WTC11 (cell line): ENCODE data around the gene FAM228B. TPM values are rescaled to one million over a fixed set of nuclear protein-coding genes. Genes with fewer than 3 reads are reported as not detected.

ENCODE experiments used
- ATAC-seq: fragments of 200-7000 bp; cut with Tn5 transposase; 2 replicates; pipeline ENCODE4 v1.10.0; 2021; ENCODE audit warnings: mild to moderate bottlenecking, moderate library complexity
- CTCF ChIA-PET: fragments of 300-600 bp; sonication (Branson Sonifier 250); formaldehyde crosslinking; loops from one replicate; lab custom pipeline; 2021; ENCODE audit warnings: antibody characterized with exemption; lab: Charles Lee
- POLR2A ChIA-PET: fragments of 350-600 bp; sonication (Branson Sonifier 250); formaldehyde crosslinking; loops from one replicate; lab custom pipeline; 2021; ENCODE audit warnings: antibody characterized with exemption; lab: Charles Lee
- DNase-seq: peaks from one replicate; pipeline ENCODE4 v3.0.0; 2021; ENCODE audit warnings: low spot score
- H3K27ac Mint-ChIP-seq: 2 replicates; pipeline ENCODE4 v1.8.0; 2021; ENCODE audit warnings: mixed read lengths
- H3K27me3 Mint-ChIP-seq: 2 replicates; pipeline ENCODE4 v1.8.0; 2021; ENCODE audit warnings: low read depth, mild to moderate bottlenecking, moderate library complexity, mixed read lengths
- H3K36me3 Mint-ChIP-seq: 2 replicates; pipeline ENCODE4 v1.8.0; 2021; ENCODE audit warnings: mixed read lengths
- H3K4me1 Mint-ChIP-seq: 2 replicates; pipeline ENCODE4 v1.8.0; 2022; ENCODE audit warnings: mixed read lengths
- H3K4me3 Mint-ChIP-seq: 2 replicates; pipeline ENCODE4 v1.8.0; 2021; ENCODE audit warnings: mild to moderate bottlenecking, moderate library complexity, mixed read lengths
- H3K9me3 Mint-ChIP-seq: 2 replicates; pipeline ENCODE4 v1.8.0; 2021; ENCODE audit warnings: mixed read lengths
- CREM ChIP-seq: sonication (generic); formaldehyde crosslinking; IDR thresholded peaks from 2 replicates; pipeline ENCODE4 v1.8.1; 2022; ENCODE audit warnings: mild to moderate bottlenecking, missing genetic modification reagents, moderate library complexity
- FOXJ3 ChIP-seq: sonication (generic); formaldehyde crosslinking; IDR thresholded peaks from 2 replicates; pipeline ENCODE4 v1.9.0; 2021; ENCODE audit warnings: missing genetic modification reagents, mild to moderate bottlenecking, borderline replicate concordance
- GRHL2 ChIP-seq: fragments of 250-450 bp; sonication (Bioruptor Pico); IDR thresholded peaks from 2 replicates; pipeline ENCODE4 v1.8.0; 2022; ENCODE audit warnings: mild to moderate bottlenecking, moderate library complexity; ENCODE audit not compliant: insufficient replicate concordance, severe bottlenecking
- JAZF1 ChIP-seq: fragments of 250-450 bp; sonication (Bioruptor Pico); IDR thresholded peaks from 2 replicates; pipeline ENCODE4 v1.9.0; 2021; ENCODE audit warnings: moderate library complexity, mild to moderate bottlenecking, inconsistent platforms
- KAT7 ChIP-seq: sonication (generic); formaldehyde crosslinking; IDR thresholded peaks from 2 replicates; pipeline ENCODE4 v1.8.1; 2023; ENCODE audit warnings: missing genetic modification reagents, mild to moderate bottlenecking, borderline replicate concordance
- NFATC4 ChIP-seq: fragments of 250-450 bp; sonication (Bioruptor Pico); IDR thresholded peaks from 2 replicates; pipeline ENCODE4 v1.9.0; 2021; ENCODE audit warnings: mild to moderate bottlenecking
- TCF7 ChIP-seq: sonication (generic); formaldehyde crosslinking; IDR thresholded peaks from 2 replicates; pipeline ENCODE4 v1.8.0; 2022; ENCODE audit warnings: mild to moderate bottlenecking, low read depth, missing genetic modification reagents, moderate library complexity
- TEAD1 ChIP-seq: sonication (generic); formaldehyde crosslinking; IDR thresholded peaks from 2 replicates; pipeline ENCODE4 v1.8.0; 2022; ENCODE audit warnings: mild to moderate bottlenecking, missing genetic modification reagents
- ZNF121 ChIP-seq: sonication (generic); formaldehyde crosslinking; IDR thresholded peaks from 2 replicates; pipeline ENCODE4 v1.8.0; 2023; ENCODE audit warnings: missing genetic modification reagents
- ZNF219 ChIP-seq: sonication (generic); formaldehyde crosslinking; IDR thresholded peaks from 2 replicates; pipeline ENCODE4 v1.8.0; 2023; ENCODE audit warnings: missing genetic modification reagents, mild to moderate bottlenecking, borderline replicate concordance
- ZNF232 ChIP-seq: sonication (generic); formaldehyde crosslinking; IDR thresholded peaks from 2 replicates; pipeline ENCODE4 v1.8.0; 2022; ENCODE audit warnings: mild to moderate bottlenecking, missing genetic modification reagents
- total RNA-seq: library from RNA; stranded (reverse); gene quantifications from 3 replicates; pipeline ENCODE4 v1.2.3, GENCODE V29; 2021
- TF ChIP-seq, protein P1 (sequence below): fragments of 250-450 bp; sonication (Bioruptor Pico); IDR thresholded peaks from 2 replicates; pipeline ENCODE4 v1.9.0; 2021; ENCODE audit warnings: moderate library complexity, mild to moderate bottlenecking, inconsistent platforms, borderline replicate concordance
- TF ChIP-seq, protein P2 (sequence below): sonication (generic); formaldehyde crosslinking; IDR thresholded peaks from 2 replicates; pipeline ENCODE4 v1.8.0; 2023; ENCODE audit warnings: missing genetic modification reagents
- TF ChIP-seq, protein P3 (sequence below): sonication (generic); formaldehyde crosslinking; IDR thresholded peaks from 2 replicates; pipeline ENCODE4 v1.8.1; 2023; ENCODE audit warnings: mild to moderate bottlenecking, missing genetic modification reagents, borderline replicate concordance
- TF ChIP-seq, protein P4 (sequence below): sonication (generic); formaldehyde crosslinking; IDR thresholded peaks from 2 replicates; pipeline ENCODE4 v1.8.0; 2023; ENCODE audit warnings: mild to moderate bottlenecking, missing genetic modification reagents

The FAM228B gene
- total RNA-seq, 1 experiment from 2014 or later = 2.7 TPM

DNA sequence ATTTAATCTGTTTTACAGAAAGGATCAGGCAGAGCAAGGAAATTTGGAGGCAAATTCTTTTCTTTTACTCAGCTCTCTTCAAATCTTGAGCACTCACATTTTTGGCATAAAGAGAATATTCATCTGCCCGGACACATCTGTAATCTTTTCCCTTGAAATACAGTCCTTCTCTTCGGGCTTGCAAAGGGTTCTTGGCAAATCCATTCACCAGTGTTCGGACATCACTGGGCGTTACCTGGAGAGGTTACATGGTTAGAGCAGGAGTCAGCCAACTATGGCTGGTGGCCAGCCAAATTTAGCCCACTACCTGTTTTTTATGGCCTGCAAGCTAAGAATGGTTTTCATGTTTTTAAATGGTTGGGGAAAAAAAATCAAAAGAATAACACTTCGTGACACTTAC, 2.2 kb upstream of the FAM228B start:
- ChIA-PET CTCF (interaction anchor here (1.1 to 6.6 kb wide), 2 partner anchors 37 to 73 kb away, joined by 3 to 64 read pairs; partner anchors contain the start of genes TP53I3 and WDCP), POLR2A (no interaction called here)
- ATAC-seq (no peak), DNase-seq (no peak)
- peaks cover 24% of the 10 kb centered on the region for H3K4me1 Mint-ChIP-seq
- H3K4me3 Mint-ChIP-seq = no peak overlapping the region
- no peak overlapping the region for H3K27ac Mint-ChIP-seq
- H3K27me3 Mint-ChIP-seq = peaks cover 29% of the 10 kb centered on the region
- H3K36me3 Mint-ChIP-seq = no peaks in the 10 kb centered on the region
- TF ChIP-seq CREM = no peak
- no peak for TF ChIP-seq ZNF219 (CRISPR knock-in tag)
- TF ChIP-seq NFATC4 (CRISPR knock-in tag) = no peak
- TF ChIP-seq, protein P1, sequence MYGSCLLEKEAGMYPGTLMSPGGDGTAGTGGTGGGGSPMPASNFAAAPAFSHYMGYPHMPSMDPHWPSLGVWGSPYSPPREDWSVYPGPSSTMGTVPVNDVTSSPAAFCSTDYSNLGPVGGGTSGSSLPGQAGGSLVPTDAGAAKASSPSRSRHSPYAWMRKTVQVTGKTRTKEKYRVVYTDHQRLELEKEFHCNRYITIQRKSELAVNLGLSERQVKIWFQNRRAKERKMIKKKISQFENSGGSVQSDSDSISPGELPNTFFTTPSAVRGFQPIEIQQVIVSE (CRISPR knock-in tag) = no peak
- TF ChIP-seq JAZF1 (CRISPR knock-in tag) = no peak
- no peak for TF ChIP-seq ZNF232 (CRISPR knock-in tag)
- no peaks in the 10 kb centered on the region for H3K9me3 Mint-ChIP-seq

DNA sequence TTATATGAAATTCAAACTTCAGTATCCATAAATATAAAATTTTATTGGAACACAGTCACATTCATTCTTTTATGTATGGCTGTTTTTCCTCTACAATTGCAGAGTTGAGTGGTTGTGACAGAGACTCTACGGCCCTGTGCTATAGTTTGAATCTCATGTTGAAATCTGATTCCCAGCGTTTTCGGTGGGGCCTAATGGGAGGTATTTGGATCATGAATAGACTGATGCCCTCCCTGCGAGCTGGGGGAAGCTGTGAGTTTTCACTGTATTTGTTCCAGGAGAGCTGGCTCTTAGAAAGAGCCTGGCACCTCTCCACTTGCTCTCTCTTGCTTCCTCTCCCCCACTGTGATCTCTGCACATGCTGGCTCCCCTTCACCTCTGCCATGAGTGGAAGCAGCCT, 1.8 kb upstream of the FAM228B start:
- no peaks in the 10 kb centered on the region for H3K9me3 Mint-ChIP-seq
- POLR2A ChIA-PET = interaction anchor here (1.2 kb wide), 1 partner anchor 44 kb away, joined by 3 read pairs; no protein-coding TSS in a partner anchor
- H3K27ac Mint-ChIP-seq = 0 out of 2 replicates have a peak overlapping the region, but pooled peaks have one; percentile 83
- CTCF ChIA-PET = interaction anchor here (1.1 to 6.6 kb wide), 2 partner anchors 37 to 74 kb away, joined by 3 to 64 read pairs; partner anchors contain the start of genes TP53I3 and WDCP
- no peaks in the 10 kb centered on the region for H3K36me3 Mint-ChIP-seq
- peaks cover 24% of the 10 kb centered on the region for H3K4me1 Mint-ChIP-seq
- ATAC-seq = peak; percentile 32
- no peak for TF ChIP-seq FOXJ3
- TF ChIP-seq, protein P2, sequence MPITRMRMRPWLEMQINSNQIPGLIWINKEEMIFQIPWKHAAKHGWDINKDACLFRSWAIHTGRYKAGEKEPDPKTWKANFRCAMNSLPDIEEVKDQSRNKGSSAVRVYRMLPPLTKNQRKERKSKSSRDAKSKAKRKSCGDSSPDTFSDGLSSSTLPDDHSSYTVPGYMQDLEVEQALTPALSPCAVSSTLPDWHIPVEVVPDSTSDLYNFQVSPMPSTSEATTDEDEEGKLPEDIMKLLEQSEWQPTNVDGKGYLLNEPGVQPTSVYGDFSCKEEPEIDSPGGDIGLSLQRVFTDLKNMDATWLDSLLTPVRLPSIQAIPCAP (CRISPR knock-in tag) = no peak
- TF ChIP-seq, protein P3, sequence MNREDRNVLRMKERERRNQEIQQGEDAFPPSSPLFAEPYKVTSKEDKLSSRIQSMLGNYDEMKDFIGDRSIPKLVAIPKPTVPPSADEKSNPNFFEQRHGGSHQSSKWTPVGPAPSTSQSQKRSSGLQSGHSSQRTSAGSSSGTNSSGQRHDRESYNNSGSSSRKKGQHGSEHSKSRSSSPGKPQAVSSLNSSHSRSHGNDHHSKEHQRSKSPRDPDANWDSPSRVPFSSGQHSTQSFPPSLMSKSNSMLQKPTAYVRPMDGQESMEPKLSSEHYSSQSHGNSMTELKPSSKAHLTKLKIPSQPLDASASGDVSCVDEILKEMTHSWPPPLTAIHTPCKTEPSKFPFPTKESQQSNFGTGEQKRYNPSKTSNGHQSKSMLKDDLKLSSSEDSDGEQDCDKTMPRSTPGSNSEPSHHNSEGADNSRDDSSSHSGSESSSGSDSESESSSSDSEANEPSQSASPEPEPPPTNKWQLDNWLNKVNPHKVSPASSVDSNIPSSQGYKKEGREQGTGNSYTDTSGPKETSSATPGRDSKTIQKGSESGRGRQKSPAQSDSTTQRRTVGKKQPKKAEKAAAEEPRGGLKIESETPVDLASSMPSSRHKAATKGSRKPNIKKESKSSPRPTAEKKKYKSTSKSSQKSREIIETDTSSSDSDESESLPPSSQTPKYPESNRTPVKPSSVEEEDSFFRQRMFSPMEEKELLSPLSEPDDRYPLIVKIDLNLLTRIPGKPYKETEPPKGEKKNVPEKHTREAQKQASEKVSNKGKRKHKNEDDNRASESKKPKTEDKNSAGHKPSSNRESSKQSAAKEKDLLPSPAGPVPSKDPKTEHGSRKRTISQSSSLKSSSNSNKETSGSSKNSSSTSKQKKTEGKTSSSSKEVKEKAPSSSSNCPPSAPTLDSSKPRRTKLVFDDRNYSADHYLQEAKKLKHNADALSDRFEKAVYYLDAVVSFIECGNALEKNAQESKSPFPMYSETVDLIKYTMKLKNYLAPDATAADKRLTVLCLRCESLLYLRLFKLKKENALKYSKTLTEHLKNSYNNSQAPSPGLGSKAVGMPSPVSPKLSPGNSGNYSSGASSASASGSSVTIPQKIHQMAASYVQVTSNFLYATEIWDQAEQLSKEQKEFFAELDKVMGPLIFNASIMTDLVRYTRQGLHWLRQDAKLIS (CRISPR knock-in tag) = no peak
- TF ChIP-seq TEAD1 (CRISPR knock-in tag) = no peak
- no peak for TF ChIP-seq ZNF219 (CRISPR knock-in tag)
- no peak for TF ChIP-seq GRHL2 (CRISPR knock-in tag)
- no peak for DNase-seq
- H3K4me3 Mint-ChIP-seq = peak overlapping the region; percentile 3; the same call in 1 of the 2 replicates
- peaks cover 29% of the 10 kb centered on the region for H3K27me3 Mint-ChIP-seq

DNA sequence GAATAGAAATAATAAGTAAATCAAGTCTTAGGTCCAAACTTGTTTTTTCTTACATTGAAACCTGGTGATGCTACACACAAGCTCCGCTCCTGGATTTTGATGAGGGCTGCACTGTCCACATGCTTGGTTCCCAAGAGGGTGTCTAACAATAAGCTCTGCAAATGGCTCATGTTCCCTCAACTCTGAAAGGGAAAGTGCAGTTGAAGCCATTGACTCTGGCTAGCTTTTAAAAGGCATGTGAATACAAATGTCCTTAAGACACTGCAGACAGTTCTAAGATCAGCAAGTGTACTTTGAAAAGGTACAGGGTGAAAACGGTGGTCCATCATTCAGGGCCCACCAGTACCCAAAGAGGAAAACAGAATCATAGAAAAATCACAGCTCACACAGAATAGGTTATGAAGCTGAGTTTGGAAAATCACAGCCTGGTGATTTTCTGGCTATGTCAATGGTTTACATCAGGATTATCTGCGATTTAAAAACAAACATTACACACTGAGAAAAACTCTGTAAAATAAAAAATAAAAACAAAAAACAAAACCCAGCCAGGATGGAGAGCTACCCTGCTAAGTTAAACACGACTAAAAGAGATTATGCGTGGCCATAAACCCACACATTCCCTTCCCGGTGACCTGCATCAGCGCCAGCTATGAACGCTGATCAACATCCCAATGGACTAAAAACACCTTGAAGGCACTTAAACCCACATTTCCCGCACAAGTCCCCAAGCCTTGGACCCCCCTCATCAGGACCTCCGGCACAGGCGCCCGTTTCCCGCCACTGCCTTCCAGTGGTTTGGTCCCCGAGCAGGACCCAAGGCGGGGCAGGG, 689 bp upstream of the FAM228B start:
- H3K4me1 Mint-ChIP-seq = peaks cover 24% of the 10 kb centered on the region
- 0 out of 2 replicates have a peak overlapping the region, but pooled peaks have one; percentile 28 for H3K27ac Mint-ChIP-seq
- H3K9me3 Mint-ChIP-seq = peaks cover 5% of the 10 kb centered on the region
- ChIA-PET POLR2A (interaction anchor here (0.7 to 1.5 kb wide), 5 partner anchors 10 to 46 kb away, joined by 3 to 9 read pairs (median 3); partner anchors contain the start of genes SF3B6 and TP53I3), CTCF (interaction anchor here (0.6 to 6.6 kb wide), 5 partner anchors 38 to 257 kb away, joined by 3 to 64 read pairs (median 3); partner anchors contain the start of genes SF3B6 and TP53I3)
- H3K4me3 Mint-ChIP-seq = peak overlapping the region; percentile 78
- H3K27me3 Mint-ChIP-seq = peaks cover 29% of the 10 kb centered on the region
- H3K36me3 Mint-ChIP-seq = no peaks in the 10 kb centered on the region
- no peak for DNase-seq
- peak; percentile 51 for ATAC-seq
- TF ChIP-seq TCF7 (CRISPR knock-in tag) = no peak
- TF ChIP-seq, protein P4, sequence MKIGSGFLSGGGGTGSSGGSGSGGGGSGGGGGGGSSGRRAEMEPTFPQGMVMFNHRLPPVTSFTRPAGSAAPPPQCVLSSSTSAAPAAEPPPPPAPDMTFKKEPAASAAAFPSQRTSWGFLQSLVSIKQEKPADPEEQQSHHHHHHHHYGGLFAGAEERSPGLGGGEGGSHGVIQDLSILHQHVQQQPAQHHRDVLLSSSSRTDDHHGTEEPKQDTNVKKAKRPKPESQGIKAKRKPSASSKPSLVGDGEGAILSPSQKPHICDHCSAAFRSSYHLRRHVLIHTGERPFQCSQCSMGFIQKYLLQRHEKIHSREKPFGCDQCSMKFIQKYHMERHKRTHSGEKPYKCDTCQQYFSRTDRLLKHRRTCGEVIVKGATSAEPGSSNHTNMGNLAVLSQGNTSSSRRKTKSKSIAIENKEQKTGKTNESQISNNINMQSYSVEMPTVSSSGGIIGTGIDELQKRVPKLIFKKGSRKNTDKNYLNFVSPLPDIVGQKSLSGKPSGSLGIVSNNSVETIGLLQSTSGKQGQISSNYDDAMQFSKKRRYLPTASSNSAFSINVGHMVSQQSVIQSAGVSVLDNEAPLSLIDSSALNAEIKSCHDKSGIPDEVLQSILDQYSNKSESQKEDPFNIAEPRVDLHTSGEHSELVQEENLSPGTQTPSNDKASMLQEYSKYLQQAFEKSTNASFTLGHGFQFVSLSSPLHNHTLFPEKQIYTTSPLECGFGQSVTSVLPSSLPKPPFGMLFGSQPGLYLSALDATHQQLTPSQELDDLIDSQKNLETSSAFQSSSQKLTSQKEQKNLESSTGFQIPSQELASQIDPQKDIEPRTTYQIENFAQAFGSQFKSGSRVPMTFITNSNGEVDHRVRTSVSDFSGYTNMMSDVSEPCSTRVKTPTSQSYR (CRISPR knock-in tag) = no peak
- TF ChIP-seq ZNF121 = no peak
- no peak for TF ChIP-seq KAT7
- TF ChIP-seq, protein P2 (CRISPR knock-in tag) = no peak
